ENCODE measurements around the gene TLX1.

TLX1 gene

GRCh38 chr10:101111547-101111946 lies 19.6 kb upstream of the TLX1 start:
- H3K27ac ChIP-seq: no peak overlapping the region
- TF ChIP-seq ZFX (IDR thresholded peaks at IDR 0.05) (no peak), CTCF (conservative IDR thresholded peaks at IDR 0.05) (no peak)

DNA sequence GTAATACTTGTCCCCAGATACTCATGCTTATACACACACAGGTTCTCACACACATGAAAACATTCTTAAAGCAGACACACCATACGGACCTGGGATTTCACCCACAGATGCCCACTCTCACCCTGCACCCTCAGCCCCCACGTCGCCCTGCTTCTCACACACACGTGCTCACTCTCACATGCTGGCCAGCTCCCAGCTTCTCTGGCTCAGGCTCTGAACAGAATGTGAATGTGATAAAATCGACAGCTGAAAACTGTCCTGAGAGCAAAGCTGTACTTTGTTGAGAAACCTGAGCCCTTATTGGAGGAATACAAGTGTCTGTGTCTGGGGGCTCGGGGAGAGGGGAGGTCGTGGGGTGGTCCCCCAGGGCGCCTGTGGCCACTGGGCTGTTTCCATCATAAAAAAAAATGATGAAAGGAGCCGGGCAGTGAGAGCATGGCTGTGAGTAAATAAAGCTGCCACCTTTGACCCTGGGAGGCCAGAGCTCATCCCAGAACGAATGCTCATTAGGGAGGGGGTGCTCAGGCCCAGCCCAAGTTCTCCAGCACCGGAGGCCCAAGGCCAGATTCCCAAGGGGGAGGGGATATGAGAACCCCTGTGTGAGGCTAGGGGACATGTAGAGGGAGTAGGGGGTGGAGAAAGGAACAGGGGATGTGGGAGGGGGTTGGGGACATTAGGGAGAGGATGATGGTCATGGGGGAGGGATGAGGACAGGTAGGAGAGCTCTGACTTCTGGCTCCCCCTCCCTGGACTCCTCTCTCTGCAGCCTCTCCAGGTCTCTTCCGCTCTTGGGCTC lies 18.1 kb upstream of the TLX1 start:
- H3K27ac ChIP-seq: 0 out of 2 replicates have a peak overlapping the region, but pooled peaks have one; percentile 1
- no peak for TF ChIP-seq ZFX (IDR thresholded peaks at IDR 0.05)
- no peak for TF ChIP-seq CTCF (conservative IDR thresholded peaks at IDR 0.05)

DNA sequence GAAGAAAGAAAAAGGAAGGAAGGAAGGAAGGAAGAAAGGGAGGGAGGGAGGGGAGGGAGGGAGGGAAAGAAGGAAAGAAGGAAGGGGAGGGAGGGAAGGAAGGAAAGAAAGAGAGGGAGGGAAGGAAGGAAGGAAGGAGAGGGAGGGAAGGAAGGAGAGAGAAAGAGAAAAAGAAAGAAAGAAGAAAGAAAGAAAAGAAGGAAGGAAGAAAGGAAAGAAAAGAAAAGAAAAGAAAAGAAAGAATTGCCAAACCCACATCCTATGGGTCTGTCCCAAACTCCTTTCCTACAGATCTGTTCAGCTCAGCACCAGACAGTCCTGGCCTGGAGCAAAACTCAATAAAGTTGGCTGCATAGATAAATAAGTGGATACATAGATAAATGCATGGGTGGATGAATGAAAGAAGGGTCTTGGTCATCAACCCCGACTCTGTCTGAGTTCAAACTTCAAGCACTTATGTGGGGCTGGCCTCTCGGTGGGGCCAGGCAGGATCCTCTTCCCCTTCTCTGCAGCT lies 17.2 kb upstream of the TLX1 start:
- TF ChIP-seq ZFX (IDR thresholded peaks at IDR 0.05) (no peak), CTCF (conservative IDR thresholded peaks at IDR 0.05) (no peak)
- H3K27ac ChIP-seq: no peak overlapping the region

DNA sequence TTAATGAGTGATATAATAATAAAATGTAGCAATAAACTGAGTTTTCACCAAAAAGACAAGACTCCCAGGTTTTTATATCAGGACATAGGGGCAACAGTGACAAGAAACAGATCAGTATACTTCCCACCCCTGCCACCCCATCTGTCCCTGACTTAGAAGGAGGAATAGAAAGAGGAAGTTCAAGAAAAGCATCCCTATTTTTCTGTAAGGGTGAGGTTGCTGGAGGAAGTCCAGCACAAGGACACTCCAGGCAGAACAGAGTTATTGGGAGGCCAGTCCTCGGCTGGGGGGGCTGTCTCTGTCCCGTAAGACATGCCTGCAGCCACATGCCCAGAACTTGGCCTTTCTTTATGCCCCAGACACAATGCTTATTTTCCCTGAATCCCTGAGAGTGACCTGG lies 16.5 kb upstream of the TLX1 start:
- no peak for TF ChIP-seq ZFX (IDR thresholded peaks at IDR 0.05)
- no peak for TF ChIP-seq CTCF (conservative IDR thresholded peaks at IDR 0.05)
- no peak overlapping the region for H3K27ac ChIP-seq

- TF ChIP-seq CTCF (conservative IDR thresholded peaks at IDR 0.05) (no peak), ZFX (IDR thresholded peaks at IDR 0.05) (no peak)
- no peak overlapping the region for H3K27ac ChIP-seq
Observed at GRCh38 chr10:101116754-101117153, 14.3 kb upstream of the TLX1 start.

DNA sequence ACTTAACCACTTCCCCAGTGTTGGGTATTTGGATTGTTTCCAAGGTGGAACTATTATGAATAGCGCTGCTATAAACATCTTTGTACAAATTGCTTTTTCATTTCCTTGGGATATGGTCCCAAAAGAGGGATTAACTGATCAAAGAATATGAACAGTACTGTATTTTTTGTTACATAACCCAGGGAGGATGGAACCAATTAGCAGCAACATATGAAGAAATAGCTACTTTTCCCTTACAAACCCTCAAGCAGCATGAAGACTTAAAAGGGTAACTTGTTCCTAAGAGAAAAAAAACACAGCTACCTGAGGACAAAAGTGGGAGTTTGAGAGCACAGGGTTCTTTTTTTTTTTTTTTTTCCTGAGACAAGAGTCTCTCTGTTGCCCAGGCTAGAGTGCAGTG lies 13.1 kb upstream of the TLX1 start:
- TF ChIP-seq ZFX (IDR thresholded peaks at IDR 0.05): no peak
- no peak for TF ChIP-seq CTCF (conservative IDR thresholded peaks at IDR 0.05)
- H3K27ac ChIP-seq: no peak overlapping the region

DNA sequence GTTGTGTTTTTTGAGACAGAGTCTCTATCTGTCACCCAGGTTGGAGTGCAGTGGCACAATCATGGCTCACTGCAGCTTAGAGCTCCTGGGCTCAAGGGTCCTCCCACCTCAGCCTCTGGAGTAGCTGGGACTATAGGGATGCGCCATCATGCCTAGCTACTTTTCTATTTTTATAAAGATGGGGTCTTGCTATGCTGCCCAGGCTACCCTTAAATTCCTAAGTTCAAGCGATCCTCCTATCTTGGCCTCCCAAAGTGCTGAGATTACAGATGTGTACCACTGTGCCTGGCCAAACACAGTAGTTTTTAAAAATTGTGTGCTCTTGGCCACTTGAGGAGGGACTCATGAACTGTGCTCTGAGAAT lies 10.6 kb upstream of the TLX1 start:
- no peak for TF ChIP-seq CTCF (conservative IDR thresholded peaks at IDR 0.05)
- TF ChIP-seq ZFX (IDR thresholded peaks at IDR 0.05): no peak
- no peak overlapping the region for H3K27ac ChIP-seq

All from C4-2B (cell line).